ENCODE measurements around the gene RNU1-2. TPM values are rescaled to one million over a fixed set of nuclear protein-coding genes. Genes with fewer than 3 reads are reported as not detected.
"Not testable (repeated sequence)": the region's sequence is repeated elsewhere in the genome, so short reads cannot be mapped to it uniquely, and the experiment has no call there.

Gene RNU1-2
- total RNA-seq, 1 donor = under 0.01 TPM

DNA sequence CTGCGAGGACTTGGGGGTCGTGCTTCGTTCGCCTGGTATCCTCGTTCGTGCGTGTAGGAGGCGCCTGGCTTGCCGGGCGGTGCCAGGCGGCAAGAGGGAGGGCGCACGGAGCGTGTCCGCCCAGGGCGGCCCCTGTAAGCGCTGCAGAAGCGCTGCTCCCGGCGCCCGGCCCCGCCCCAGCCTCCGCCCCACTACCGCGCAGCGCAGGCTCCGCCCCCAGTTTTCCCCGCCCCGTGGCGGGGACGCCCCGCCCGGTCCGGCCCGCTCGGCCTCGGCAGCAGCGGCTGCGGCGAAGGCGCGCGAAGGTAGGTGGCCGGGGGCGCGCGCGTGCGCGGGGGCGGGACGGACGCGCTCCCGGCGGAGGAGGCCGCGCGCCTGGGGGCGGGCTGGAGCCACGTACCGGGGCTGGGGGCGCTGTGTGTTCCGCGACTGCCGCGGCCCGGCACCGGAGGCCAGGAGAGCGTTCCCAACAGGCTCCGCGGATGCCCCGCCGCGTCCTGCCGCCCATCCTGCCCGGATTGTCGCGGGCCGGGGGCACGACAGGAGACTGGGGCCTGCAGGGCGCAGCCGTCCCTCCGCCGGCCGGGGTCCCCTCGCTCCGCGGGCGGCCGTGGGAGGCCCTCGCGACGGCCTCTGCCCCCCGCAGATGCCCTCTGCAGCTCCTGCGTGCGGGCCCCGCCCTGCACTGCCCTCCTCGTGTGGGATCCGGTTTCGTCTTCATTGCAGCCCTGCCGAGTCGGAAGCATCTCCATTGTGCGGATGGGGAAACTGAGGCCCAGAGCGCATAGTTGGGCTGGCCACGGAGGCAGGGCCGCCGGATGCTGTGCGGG lies 18.3 kb downstream of the RNU1-2 start:
- H3K27me3 ChIP-seq (ENCODE audit: insufficient read depth, low read length) = no peaks in the 10 kb centered on the region
- peak overlapping the region; percentile 70 for H3K4me3 ChIP-seq (ENCODE audit: low read length)
- H3K4me1 ChIP-seq (ENCODE audit: insufficient read depth, low read length) = peaks cover 32% of the 10 kb centered on the region
- no peaks in the 10 kb centered on the region for H3K9me3 ChIP-seq (ENCODE audit: low read depth, low read length)

DNA sequence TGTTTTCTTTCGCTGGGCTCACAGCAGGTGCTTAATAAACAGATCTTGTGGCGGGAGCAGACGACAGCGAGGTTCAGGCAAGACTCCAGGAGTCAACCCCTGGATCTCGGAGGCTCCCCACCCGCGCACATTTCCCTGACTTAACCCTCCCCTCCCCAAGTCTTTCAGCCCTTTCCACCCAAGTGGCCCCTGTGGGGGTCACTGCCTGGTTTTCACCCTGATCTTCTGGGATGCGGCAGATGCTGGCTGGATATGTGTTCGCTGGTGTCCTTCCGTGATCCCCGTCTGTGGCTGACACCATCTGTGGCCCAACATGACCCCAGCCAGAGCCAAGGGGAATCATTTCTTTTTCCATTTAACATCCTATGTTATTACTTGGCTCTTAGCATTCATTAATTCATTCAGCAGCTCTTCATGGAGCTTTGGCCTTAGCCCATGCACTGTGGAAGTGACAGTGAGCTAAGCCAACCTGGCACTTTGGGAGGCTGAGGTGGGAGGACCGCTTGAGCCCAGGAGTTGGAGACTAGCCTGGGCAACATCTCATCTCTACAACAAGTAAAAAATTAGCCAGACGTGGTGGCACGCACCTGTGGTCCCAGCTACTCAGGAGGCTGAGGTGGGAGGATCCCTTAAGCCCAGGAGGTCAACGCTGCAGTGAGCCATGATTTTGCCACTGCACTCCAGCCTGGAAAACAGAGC lies 19.3 kb downstream of the RNU1-2 start:
- H3K27me3 ChIP-seq (ENCODE audit: insufficient read depth, low read length); H3K4me3 ChIP-seq (ENCODE audit: low read length); H3K9me3 ChIP-seq (ENCODE audit: low read depth, low read length): not testable (repeated sequence)
- peaks cover 32% of the 10 kb centered on the region for H3K4me1 ChIP-seq (ENCODE audit: insufficient read depth, low read length)

DNA sequence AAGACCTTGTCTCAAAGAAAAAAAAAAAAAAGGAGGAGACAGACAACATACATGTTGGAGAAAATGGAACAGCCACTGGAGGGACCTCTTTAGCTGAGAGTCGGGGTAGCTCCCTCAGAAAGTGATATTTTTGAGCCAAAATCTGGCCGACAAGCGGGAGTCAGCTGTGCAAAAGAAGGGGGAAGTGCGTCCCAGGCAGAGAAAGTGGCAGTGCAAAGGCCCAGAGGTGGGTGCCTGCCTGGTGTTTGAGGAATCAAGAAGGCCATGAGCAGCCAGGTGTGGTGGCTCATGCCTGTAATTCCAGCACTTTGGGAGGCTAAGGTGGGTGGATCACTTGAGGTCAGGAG lies 19.8 kb downstream of the RNU1-2 start:
- H3K4me1 ChIP-seq (ENCODE audit: insufficient read depth, low read length) = peaks cover 32% of the 10 kb centered on the region
- no peaks in the 10 kb centered on the region for H3K27me3 ChIP-seq (ENCODE audit: insufficient read depth, low read length)
- no peaks in the 10 kb centered on the region for H3K9me3 ChIP-seq (ENCODE audit: low read depth, low read length)
- H3K4me3 ChIP-seq (ENCODE audit: low read length) = no peak overlapping the region

DNA sequence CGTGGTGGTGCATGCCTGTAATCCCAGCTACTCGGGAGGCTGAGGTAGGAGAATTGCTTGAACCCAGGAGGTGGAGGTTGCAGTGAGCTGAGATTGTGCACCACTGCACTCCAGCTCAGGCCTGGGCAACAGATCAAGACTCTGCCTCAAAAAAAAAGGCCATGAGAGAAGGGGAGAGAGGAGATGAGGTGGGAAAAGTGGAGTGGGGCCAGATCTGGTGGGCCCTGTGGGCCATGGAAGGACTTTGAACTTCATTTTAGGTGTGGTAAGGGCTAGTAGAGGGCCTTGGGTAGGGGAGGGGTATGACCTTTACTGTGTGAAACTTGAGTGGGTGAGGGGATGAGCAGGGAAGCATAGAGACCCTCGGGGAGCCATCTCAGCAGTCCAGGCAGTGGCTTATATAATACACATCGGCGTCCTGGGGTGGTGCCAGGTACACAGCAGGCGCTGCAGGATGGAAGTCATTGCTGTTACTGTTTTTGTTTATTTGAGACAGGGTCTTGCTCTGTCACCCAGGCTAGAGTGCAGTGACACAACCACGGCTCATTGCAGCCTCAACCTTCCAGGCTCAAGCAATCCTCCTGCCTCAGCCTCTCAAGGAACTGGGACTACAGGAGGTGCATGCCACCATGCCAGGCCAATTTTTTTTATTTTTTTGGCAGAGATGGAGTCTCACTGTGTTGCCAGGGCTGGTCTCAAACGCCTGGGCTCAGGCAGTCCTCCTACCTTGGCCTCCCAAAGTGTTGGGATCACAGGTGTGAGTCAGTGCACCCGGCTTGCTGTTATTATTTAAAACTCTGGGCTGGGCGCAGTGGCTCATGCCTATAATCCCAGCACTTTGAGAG lies 20.5 kb downstream of the RNU1-2 start:
- H3K4me1 ChIP-seq (ENCODE audit: insufficient read depth, low read length) = peaks cover 33% of the 10 kb centered on the region
- H3K27me3 ChIP-seq (ENCODE audit: insufficient read depth, low read length); H3K9me3 ChIP-seq (ENCODE audit: low read depth, low read length); H3K4me3 ChIP-seq (ENCODE audit: low read length): not testable (repeated sequence)

DNA sequence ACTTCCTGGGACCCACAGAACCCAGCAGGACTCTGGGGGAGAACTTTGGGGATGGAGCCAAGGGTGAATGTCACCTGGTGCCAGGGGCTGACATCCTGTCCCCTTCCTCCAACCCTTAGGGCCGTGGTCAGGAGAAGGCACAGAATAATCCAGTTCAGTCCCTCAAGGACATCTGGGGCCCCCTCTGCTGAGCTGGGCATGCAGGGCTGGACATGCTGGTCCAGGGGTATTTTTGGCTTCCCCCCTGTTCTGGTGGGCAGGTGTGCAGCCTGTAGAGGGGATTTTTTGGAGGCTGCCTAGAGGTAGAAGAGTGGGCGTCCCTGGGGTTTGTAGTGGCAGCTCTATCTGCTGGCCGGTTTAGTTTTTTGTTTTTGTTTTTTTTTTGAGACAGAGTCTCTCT lies 22.6 kb downstream of the RNU1-2 start:
- H3K9me3 ChIP-seq (ENCODE audit: low read depth, low read length) = no peaks in the 10 kb centered on the region
- no peaks in the 10 kb centered on the region for H3K27me3 ChIP-seq (ENCODE audit: insufficient read depth, low read length)
- no peak overlapping the region for H3K4me3 ChIP-seq (ENCODE audit: low read length)
- H3K4me1 ChIP-seq (ENCODE audit: insufficient read depth, low read length) = peaks cover 28% of the 10 kb centered on the region

DNA sequence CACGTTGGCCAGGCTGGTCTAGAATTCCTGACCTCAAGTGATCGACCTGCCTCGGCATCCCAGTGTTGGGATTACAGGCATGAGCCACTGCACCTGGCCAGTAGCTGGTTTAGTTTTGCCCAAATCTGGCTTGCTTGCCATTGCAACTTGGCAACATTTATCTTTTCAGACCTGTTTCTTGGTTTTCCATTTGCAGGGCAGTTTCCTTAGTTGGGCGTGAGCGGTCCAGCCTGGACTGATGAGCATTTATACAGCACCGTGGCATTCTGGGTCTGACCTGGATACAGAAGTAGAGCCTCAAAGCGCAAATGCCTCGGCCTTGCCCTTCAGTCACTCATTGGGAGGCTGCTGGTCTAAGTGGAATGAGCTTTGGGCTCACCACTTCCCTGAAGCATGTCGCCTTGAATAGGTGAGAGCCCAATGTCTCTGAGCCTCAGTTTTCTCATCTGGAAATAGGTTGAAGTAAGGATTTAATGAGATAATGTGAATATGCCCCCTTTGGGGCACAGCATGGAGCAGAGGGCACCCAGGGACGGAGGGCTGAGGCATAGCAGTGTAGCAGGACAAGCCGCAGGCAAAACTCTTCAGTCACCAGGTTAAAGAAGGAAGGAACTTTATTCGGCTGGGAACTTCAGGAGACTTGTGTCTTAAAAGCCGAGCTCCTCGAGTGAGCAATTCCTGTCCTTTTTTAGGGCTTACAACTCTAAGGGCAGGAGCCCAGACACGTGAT lies 23.3 kb downstream of the RNU1-2 start:
- peaks cover 24% of the 10 kb centered on the region for H3K4me1 ChIP-seq (ENCODE audit: insufficient read depth, low read length)
- H3K27me3 ChIP-seq (ENCODE audit: insufficient read depth, low read length); H3K4me3 ChIP-seq (ENCODE audit: low read length); H3K9me3 ChIP-seq (ENCODE audit: low read depth, low read length): not testable (repeated sequence)

DNA sequence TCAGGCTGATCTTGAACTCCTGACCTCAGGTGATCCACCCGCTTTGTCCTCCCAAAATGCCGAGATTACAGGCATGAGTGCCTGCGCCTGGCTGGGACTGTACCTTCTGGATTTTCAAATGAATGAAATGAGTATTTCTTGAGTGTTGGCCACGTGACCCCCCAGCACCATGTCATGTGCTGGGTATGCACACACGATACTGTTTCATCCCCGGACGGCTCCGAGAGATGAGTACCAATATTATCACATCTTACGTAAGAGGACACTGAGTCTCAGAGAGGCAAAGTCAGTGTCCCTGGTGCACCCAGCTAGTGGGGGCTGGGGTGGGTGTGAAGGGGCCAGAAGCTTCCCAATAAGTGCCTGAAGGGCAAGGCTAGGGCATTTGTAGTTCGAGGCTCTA lies 25.2 kb downstream of the RNU1-2 start:
- Histone ChIP-seq H3K4me1 (ENCODE audit: insufficient read depth, low read length) (peaks cover 13% of the 10 kb centered on the region), H3K27me3 (ENCODE audit: insufficient read depth, low read length) (no peaks in the 10 kb centered on the region), H3K9me3 (ENCODE audit: low read depth, low read length) (no peaks in the 10 kb centered on the region), H3K4me3 (ENCODE audit: low read length) (no peak overlapping the region)

DNA sequence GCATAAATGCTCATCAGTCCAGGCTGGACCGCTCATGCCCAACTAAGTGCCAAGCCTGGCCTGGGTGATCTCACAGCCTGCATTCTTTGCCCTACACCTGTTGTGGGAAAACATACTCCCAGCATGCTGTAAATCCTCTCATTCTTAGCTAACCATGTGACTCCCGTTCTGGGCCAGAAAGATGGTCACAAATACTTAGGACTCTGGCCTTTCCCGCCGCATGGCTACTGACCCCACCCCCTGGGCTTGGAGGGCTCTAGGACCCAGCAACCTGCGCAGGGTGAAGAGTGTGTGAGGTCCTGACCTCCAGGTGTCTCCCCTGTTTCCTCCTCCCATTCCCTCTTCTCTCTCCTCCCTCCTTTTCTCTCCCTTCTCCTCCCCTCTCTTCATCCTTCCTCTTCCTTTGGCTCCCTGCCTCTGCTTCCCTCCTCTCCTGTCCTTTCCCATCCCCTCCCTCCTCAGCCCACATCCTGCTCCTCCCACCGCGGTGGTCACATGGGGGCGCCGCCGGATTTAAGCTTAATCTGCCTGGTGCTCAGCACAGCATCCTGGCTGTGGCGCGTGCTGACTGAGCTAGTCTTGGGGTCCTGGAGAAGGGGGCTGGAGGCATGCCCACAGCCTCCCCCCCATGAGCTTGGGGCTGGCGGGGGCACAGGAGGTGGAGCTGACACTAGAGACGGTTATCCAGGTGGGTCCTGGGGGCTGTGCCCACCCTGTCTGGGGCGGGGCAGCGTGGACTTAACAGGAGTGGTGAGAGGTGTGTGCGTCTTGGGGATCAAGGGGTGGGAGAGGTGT lies 25.8 kb downstream of the RNU1-2 start, which contains the start of gene CROCC:
TSS of gene CROCC (plus strand) at position 541 of the 795 bp plus-strand sequence. CDS start at position 629, 88 bp downstream.
- peaks cover 13% of the 10 kb centered on the region for H3K4me1 ChIP-seq (ENCODE audit: insufficient read depth, low read length)
- H3K4me3 ChIP-seq (ENCODE audit: low read length) = no peak within 1 kb of the TSS

DNA sequence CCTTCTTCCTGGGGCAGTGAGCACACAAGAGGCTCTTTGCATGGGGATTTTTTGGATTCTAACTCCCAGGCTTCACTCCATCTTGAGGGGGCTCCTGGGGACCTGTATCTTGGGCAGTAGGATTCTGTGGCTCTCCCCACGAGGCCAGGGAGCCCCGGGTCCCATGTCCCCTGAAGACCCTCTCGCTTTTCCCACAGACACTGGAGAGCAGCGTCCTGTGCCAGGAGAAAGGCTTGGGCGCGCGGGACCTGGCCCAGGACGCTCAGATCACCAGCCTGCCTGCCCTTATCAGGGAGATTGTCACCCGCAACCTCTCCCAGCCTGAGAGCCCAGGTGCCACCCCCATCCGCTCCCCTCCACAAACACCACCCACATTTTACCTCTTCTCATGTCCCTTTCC lies 26.7 kb downstream of the RNU1-2 start:
- peaks cover 13% of the 10 kb centered on the region for H3K4me1 ChIP-seq (ENCODE audit: insufficient read depth, low read length)
- no peaks in the 10 kb centered on the region for H3K9me3 ChIP-seq (ENCODE audit: low read depth, low read length)
- no peaks in the 10 kb centered on the region for H3K27me3 ChIP-seq (ENCODE audit: insufficient read depth, low read length)
- no peak overlapping the region for H3K4me3 ChIP-seq (ENCODE audit: low read length)

More for the DNA sequence above, 25.8 kb downstream of the RNU1-2 start, which contains the start of gene CROCC:
- Histone ChIP-seq H3K9me3 (ENCODE audit: low read depth, low read length) (no peaks in the 10 kb centered on the region), H3K27me3 (ENCODE audit: insufficient read depth, low read length) (no peaks in the 10 kb centered on the region)

DNA sequence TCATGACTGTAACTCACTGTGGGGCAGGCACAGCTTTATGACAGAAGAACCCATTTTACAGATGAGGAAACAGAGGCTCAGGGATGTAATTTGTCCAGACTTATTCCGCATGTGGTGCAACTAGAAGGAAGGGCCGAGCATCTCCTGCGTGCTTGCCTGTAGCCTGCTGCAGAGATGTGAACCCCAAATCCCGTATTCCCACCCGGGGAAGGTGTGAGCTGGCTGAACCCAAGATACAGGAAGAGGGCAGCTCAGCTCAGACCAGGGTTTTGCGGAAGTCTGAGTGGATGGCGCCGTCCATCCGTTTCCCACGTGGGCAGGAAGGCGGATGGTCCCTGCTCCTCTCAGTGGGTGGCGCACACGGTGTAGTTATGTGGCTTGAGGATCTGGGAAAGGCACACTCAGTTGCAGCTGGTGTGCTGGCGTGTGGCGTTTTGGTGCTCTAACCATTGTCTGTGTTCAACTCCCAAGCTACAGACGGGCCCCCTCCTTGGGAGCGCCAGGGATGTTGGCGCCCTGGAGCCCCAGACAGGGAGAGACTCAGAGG lies 27.2 kb downstream of the RNU1-2 start:
- H3K4me3 ChIP-seq (ENCODE audit: low read length) = no peak overlapping the region
- no peaks in the 10 kb centered on the region for H3K27me3 ChIP-seq (ENCODE audit: insufficient read depth, low read length)
- H3K4me1 ChIP-seq (ENCODE audit: insufficient read depth, low read length) = peaks cover 13% of the 10 kb centered on the region
- H3K9me3 ChIP-seq (ENCODE audit: low read depth, low read length) = no peaks in the 10 kb centered on the region

DNA sequence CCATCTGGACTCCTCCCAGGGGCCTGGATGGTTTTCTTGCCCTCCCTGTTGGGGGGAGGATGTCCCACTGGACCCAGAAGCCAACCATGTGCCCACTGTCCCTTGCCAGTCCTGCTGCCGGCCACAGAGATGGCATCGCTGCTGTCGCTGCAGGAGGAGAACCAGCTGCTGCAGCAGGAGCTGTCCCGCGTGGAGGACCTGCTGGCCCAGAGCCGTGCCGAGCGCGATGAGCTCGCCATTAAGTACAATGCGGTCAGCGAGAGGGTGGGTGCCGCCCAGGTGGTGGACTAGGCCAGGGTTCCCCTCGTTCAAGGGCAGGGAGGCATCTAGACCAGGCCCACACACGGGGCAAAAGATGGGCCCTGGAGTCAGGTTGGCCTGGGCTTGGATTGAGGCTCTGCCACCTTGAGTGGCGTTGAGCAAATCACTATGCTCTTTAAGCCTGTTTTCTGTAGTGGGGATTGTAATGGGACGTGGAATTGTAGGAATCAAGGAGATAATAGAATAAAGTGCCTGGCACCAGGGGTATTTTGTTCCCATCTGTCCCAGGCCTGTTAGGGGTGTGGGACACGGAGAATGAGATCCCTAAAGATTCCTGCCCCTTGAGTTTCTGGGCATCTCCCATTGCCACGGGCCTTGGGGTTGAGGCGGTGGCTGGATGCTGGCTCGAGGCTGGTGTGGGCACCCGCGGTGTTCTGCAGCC lies 28.6 kb downstream of the RNU1-2 start:
- Histone ChIP-seq H3K4me1 (ENCODE audit: insufficient read depth, low read length) (peaks cover 13% of the 10 kb centered on the region), H3K9me3 (ENCODE audit: low read depth, low read length) (no peaks in the 10 kb centered on the region), H3K4me3 (ENCODE audit: low read length) (no peak overlapping the region), H3K27me3 (ENCODE audit: insufficient read depth, low read length) (no peaks in the 10 kb centered on the region)

DNA sequence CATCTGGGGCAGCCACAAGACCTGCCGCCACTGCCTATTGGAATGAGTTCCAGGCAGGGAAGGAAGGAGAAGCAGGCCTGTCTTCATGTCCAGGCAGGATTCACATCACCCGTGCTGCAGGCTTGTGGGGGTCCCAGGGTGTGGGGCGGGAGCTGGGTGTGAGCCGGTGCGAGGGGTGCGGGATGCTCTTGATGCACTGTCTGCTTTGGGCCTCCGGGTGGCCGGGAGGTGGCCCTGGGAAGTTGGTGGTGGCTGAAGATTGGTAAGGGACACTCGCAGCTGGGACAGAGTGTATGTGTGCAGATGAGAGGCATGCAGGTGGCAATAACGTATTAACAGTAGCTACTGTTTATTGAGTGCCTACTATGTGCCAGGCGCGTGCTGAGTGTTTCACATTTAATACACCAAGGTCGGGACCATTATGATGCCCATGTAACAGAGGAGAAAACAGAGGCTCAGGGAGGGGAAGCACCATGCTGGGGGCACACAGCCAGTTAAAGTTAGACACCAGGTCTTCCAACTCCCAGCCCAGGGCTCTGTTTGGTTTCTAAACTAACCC lies 29.2 kb downstream of the RNU1-2 start:
- H3K9me3 ChIP-seq (ENCODE audit: low read depth, low read length) = no peaks in the 10 kb centered on the region
- peaks cover 13% of the 10 kb centered on the region for H3K4me1 ChIP-seq (ENCODE audit: insufficient read depth, low read length)
- H3K27me3 ChIP-seq (ENCODE audit: insufficient read depth, low read length) = no peaks in the 10 kb centered on the region
- H3K4me3 ChIP-seq (ENCODE audit: low read length) = no peak overlapping the region

Data from mononuclear cell (primary cell).